ENCODE results near the gene NRG3.

The NRG3 gene

GRCh38 chr10:82908751-82909150 is 1033.8 kb downstream of the NRG3 start:
- no peaks in the 10 kb centered on the region for H3K4me1 Mint-ChIP-seq
- ATAC-seq (ENCODE audit: low read depth) (no peak), DNase-seq (ENCODE audit: low spot score in 2 of 2) (no peak)
- no peaks in the 10 kb centered on the region for H3K36me3 Mint-ChIP-seq
- H3K27me3 Mint-ChIP-seq, result no peaks in the 10 kb centered on the region
- peaks cover 3% of the 10 kb centered on the region for H3K9me3 Mint-ChIP-seq
- no peak overlapping the region for H3K27ac Mint-ChIP-seq
- no peak overlapping the region for H3K4me3 Mint-ChIP-seq

- no peaks in the 10 kb centered on the region for H3K27me3 Mint-ChIP-seq
- no peaks in the 10 kb centered on the region for H3K4me1 Mint-ChIP-seq
- peaks cover 6% of the 10 kb centered on the region for H3K9me3 Mint-ChIP-seq
- ATAC-seq (ENCODE audit: low read depth) (no peak), DNase-seq (ENCODE audit: low spot score in 2 of 2) (no peak)
- no peak overlapping the region for H3K4me3 Mint-ChIP-seq
- no peaks in the 10 kb centered on the region for H3K36me3 Mint-ChIP-seq
- no peak overlapping the region for H3K27ac Mint-ChIP-seq
These were observed 1035.3 kb downstream of the NRG3 start for GRCh38 chr10:82910301-82910700.

- Mint-ChIP-seq H3K27ac (no peak overlapping the region), H3K36me3 (no peaks in the 10 kb centered on the region), H3K4me1 (no peaks in the 10 kb centered on the region), H3K27me3 (no peaks in the 10 kb centered on the region), H3K9me3 (peaks cover 4% of the 10 kb centered on the region), H3K4me3 (no peak overlapping the region)
- ATAC-seq (ENCODE audit: low read depth) (no peak), DNase-seq (ENCODE audit: low spot score in 2 of 2) (no peak)
These were observed 1039.7 kb downstream of the NRG3 start for GRCh38 chr10:82914655-82915136.

- H3K4me3 Mint-ChIP-seq, result no peak overlapping the region
- H3K27me3 Mint-ChIP-seq, result no peaks in the 10 kb centered on the region
- H3K9me3 Mint-ChIP-seq, result peaks cover 5% of the 10 kb centered on the region
- no peaks in the 10 kb centered on the region for H3K36me3 Mint-ChIP-seq
- ATAC-seq (ENCODE audit: low read depth) (no peak), DNase-seq (ENCODE audit: low spot score in 2 of 2) (no peak)
- no peaks in the 10 kb centered on the region for H3K4me1 Mint-ChIP-seq
- no peak overlapping the region for H3K27ac Mint-ChIP-seq
These were observed 1041.9 kb downstream of the NRG3 start for GRCh38 chr10:82916941-82917340.

- H3K4me3 Mint-ChIP-seq, result no peak overlapping the region
- ATAC-seq (ENCODE audit: low read depth), result no peak
- peaks cover 9% of the 10 kb centered on the region for H3K9me3 Mint-ChIP-seq
These were observed 1043.0 kb downstream of the NRG3 start for GRCh38 chr10:82918022-82918421.

GRCh38 chr10:82922046-82922445 is 1047.1 kb downstream of the NRG3 start:
- no peak overlapping the region for H3K4me3 Mint-ChIP-seq
- no peaks in the 10 kb centered on the region for H3K27me3 Mint-ChIP-seq
- H3K36me3 Mint-ChIP-seq, result no peaks in the 10 kb centered on the region
- peaks cover 8% of the 10 kb centered on the region for H3K9me3 Mint-ChIP-seq
- DNase-seq (ENCODE audit: low spot score in 2 of 2), result no peak
- H3K27ac Mint-ChIP-seq, result no peak overlapping the region
- H3K4me1 Mint-ChIP-seq, result no peaks in the 10 kb centered on the region
- ATAC-seq (ENCODE audit: low read depth), result no peak

More at GRCh38 chr10:82918022-82918421, 1043.0 kb downstream of the NRG3 start:
- H3K27ac Mint-ChIP-seq, result no peak overlapping the region
- H3K27me3 Mint-ChIP-seq, result no peaks in the 10 kb centered on the region
- DNase-seq (ENCODE audit: low spot score in 2 of 2), result no peak
- no peaks in the 10 kb centered on the region for H3K4me1 Mint-ChIP-seq
- no peaks in the 10 kb centered on the region for H3K36me3 Mint-ChIP-seq

GRCh38 chr10:82922755-82923154 is 1047.8 kb downstream of the NRG3 start:
- Mint-ChIP-seq H3K27me3 (no peaks in the 10 kb centered on the region), H3K4me1 (no peaks in the 10 kb centered on the region), H3K36me3 (no peaks in the 10 kb centered on the region), H3K4me3 (no peak overlapping the region), H3K9me3 (peaks cover 8% of the 10 kb centered on the region), H3K27ac (no peak overlapping the region)
- ATAC-seq (ENCODE audit: low read depth), result no peak
- no peak for DNase-seq (ENCODE audit: low spot score in 2 of 2)

GRCh38 chr10:82924711-82925110 is 1049.7 kb downstream of the NRG3 start:
- DNase-seq (ENCODE audit: low spot score in 2 of 2) (no peak), ATAC-seq (ENCODE audit: low read depth) (no peak)
- Mint-ChIP-seq H3K4me1 (no peaks in the 10 kb centered on the region), H3K36me3 (no peaks in the 10 kb centered on the region), H3K4me3 (no peak overlapping the region), H3K27ac (no peak overlapping the region), H3K27me3 (no peaks in the 10 kb centered on the region), H3K9me3 (peaks cover 12% of the 10 kb centered on the region)

- H3K36me3 Mint-ChIP-seq, result no peaks in the 10 kb centered on the region
- no peak overlapping the region for H3K27ac Mint-ChIP-seq
- ATAC-seq (ENCODE audit: low read depth) (no peak), DNase-seq (ENCODE audit: low spot score in 2 of 2) (no peak)
- H3K9me3 Mint-ChIP-seq, result peaks cover 11% of the 10 kb centered on the region
- no peaks in the 10 kb centered on the region for H3K4me1 Mint-ChIP-seq
- no peaks in the 10 kb centered on the region for H3K27me3 Mint-ChIP-seq
- H3K4me3 Mint-ChIP-seq, result no peak overlapping the region
These were observed 1050.6 kb downstream of the NRG3 start for GRCh38 chr10:82925547-82925946.

GRCh38 chr10:82932451-82932850 is 1057.5 kb downstream of the NRG3 start:
- DNase-seq (ENCODE audit: low spot score in 2 of 2), result no peak
- H3K4me1 Mint-ChIP-seq, result no peaks in the 10 kb centered on the region
- no peak for ATAC-seq (ENCODE audit: low read depth)
- no peaks in the 10 kb centered on the region for H3K36me3 Mint-ChIP-seq
- no peak overlapping the region for H3K4me3 Mint-ChIP-seq
- no peak overlapping the region for H3K27ac Mint-ChIP-seq
- H3K27me3 Mint-ChIP-seq, result no peaks in the 10 kb centered on the region
- H3K9me3 Mint-ChIP-seq, result peaks cover 8% of the 10 kb centered on the region

GRCh38 chr10:82934429-82934828 is 1059.4 kb downstream of the NRG3 start:
- peaks cover 5% of the 10 kb centered on the region for H3K9me3 Mint-ChIP-seq
- no peak overlapping the region for H3K27ac Mint-ChIP-seq
- H3K27me3 Mint-ChIP-seq, result no peaks in the 10 kb centered on the region
- H3K4me3 Mint-ChIP-seq, result no peak overlapping the region
- ATAC-seq (ENCODE audit: low read depth), result no peak
- no peak for DNase-seq (ENCODE audit: low spot score in 2 of 2)
- H3K4me1 Mint-ChIP-seq, result no peaks in the 10 kb centered on the region
- no peaks in the 10 kb centered on the region for H3K36me3 Mint-ChIP-seq

- Mint-ChIP-seq H3K4me1 (no peaks in the 10 kb centered on the region), H3K36me3 (no peaks in the 10 kb centered on the region), H3K4me3 (no peak overlapping the region), H3K27me3 (no peaks in the 10 kb centered on the region), H3K9me3 (peaks cover 4% of the 10 kb centered on the region), H3K27ac (no peak overlapping the region)
- no peak for ATAC-seq (ENCODE audit: low read depth)
- DNase-seq (ENCODE audit: low spot score in 2 of 2), result no peak
These were observed 1060.0 kb downstream of the NRG3 start for GRCh38 chr10:82934947-82935346.

- Mint-ChIP-seq H3K4me1 (no peaks in the 10 kb centered on the region), H3K27ac (no peak overlapping the region)
- ATAC-seq (ENCODE audit: low read depth), result no peak
These were observed 1063.3 kb downstream of the NRG3 start for GRCh38 chr10:82938331-82938730.

GRCh38 chr10:82942286-82943099 is 1067.5 kb downstream of the NRG3 start:
- DNase-seq (ENCODE audit: low spot score in 2 of 2) (no peak), ATAC-seq (ENCODE audit: low read depth) (no peak)
- peaks cover 4% of the 10 kb centered on the region for H3K9me3 Mint-ChIP-seq
- H3K4me3 Mint-ChIP-seq, result no peak overlapping the region
- H3K27me3 Mint-ChIP-seq, result no peaks in the 10 kb centered on the region
- H3K36me3 Mint-ChIP-seq, result no peaks in the 10 kb centered on the region
- no peaks in the 10 kb centered on the region for H3K4me1 Mint-ChIP-seq
- no peak overlapping the region for H3K27ac Mint-ChIP-seq

More at GRCh38 chr10:82938331-82938730, 1063.3 kb downstream of the NRG3 start:
- DNase-seq (ENCODE audit: low spot score in 2 of 2), result no peak
- Mint-ChIP-seq H3K4me3 (no peak overlapping the region), H3K36me3 (no peaks in the 10 kb centered on the region), H3K9me3 (peaks cover 3% of the 10 kb centered on the region), H3K27me3 (no peaks in the 10 kb centered on the region)

- H3K9me3 Mint-ChIP-seq, result peaks cover 4% of the 10 kb centered on the region
- ATAC-seq (ENCODE audit: low read depth) (no peak), DNase-seq (ENCODE audit: low spot score in 2 of 2) (no peak)
- no peaks in the 10 kb centered on the region for H3K27me3 Mint-ChIP-seq
- H3K4me3 Mint-ChIP-seq, result no peak overlapping the region
- H3K4me1 Mint-ChIP-seq, result no peaks in the 10 kb centered on the region
- no peaks in the 10 kb centered on the region for H3K36me3 Mint-ChIP-seq
- H3K27ac Mint-ChIP-seq, result no peak overlapping the region
These were observed 1068.1 kb downstream of the NRG3 start for GRCh38 chr10:82943142-82943541.

Data from memory B cell (primary cell).